ENCODE measurements around the gene AATK.

AATK gene

GRCh38 chr17:81183316-81183715 is 17.3 kb upstream of the AATK start:
- CTCF ChIA-PET: no interaction called here
- POLR2A ChIA-PET: no interaction called here

GRCh38 chr17:81182596-81182995 is 16.6 kb upstream of the AATK start:
- POLR2A ChIA-PET: no interaction called here
- CTCF ChIA-PET: no interaction called here

More at GRCh38 chr17:81183316-81183715, 17.3 kb upstream of the AATK start:
- TF ChIP-seq PKNOX1 (IDR thresholded peaks at IDR 0.05): no peak
- no peak for TF ChIP-seq NFRKB (IDR thresholded peaks at IDR 0.05)
- TF ChIP-seq BHLHE40 (IDR thresholded peaks at IDR 0.05; ENCODE audit: borderline replicate concordance): no peak
- TF ChIP-seq FOXM1 (IDR thresholded peaks at IDR 0.05; ENCODE audit: borderline replicate concordance): no peak
- no peak for DNase-seq (ENCODE audit: extremely low spot score)

GRCh38 chr17:81181811-81182185 is 15.8 kb upstream of the AATK start:
- DNase-seq (ENCODE audit: extremely low spot score): no peak
- CTCF ChIA-PET: no interaction called here
- POLR2A ChIA-PET: interaction anchor here (1.2 kb wide), 1 partner anchor 57 kb away, joined by 3 read pairs; the partner anchor contains the start of genes NDUFAF8 and TEPSIN
- no peak for TF ChIP-seq HDGF (IDR thresholded peaks at IDR 0.05; ENCODE audit: borderline replicate concordance)
- TF ChIP-seq L3MBTL2 (conservative IDR thresholded peaks at IDR 0.05): no peak
- TF ChIP-seq PKNOX1 (IDR thresholded peaks at IDR 0.05): no peak
- no peak for TF ChIP-seq CTBP1 (IDR thresholded peaks at IDR 0.05; ENCODE audit: borderline replicate concordance)
- TF ChIP-seq NFRKB (IDR thresholded peaks at IDR 0.05): no peak
- no peak for TF ChIP-seq TARDBP (IDR thresholded peaks at IDR 0.05)
- TF ChIP-seq LEF1 (IDR thresholded peaks at IDR 0.05; ENCODE audit: borderline replicate concordance): no peak
- no peak for TF ChIP-seq ELF4 (IDR thresholded peaks at IDR 0.05)
- no peak for TF ChIP-seq SUZ12 (IDR thresholded peaks at IDR 0.05)
- TF ChIP-seq BHLHE40 (IDR thresholded peaks at IDR 0.05; ENCODE audit: borderline replicate concordance): no peak
- TF ChIP-seq FOXA1 (IDR thresholded peaks at IDR 0.05): no peak
- TF ChIP-seq ZNF384 (IDR thresholded peaks at IDR 0.05): no peak
- no peak for TF ChIP-seq ARNT (IDR thresholded peaks at IDR 0.05)
- no peak for TF ChIP-seq SP1 (IDR thresholded peaks at IDR 0.05)
- no peak for TF ChIP-seq FOXK2 (IDR thresholded peaks at IDR 0.05)
- no peak for TF ChIP-seq FOXM1 (IDR thresholded peaks at IDR 0.05; ENCODE audit: borderline replicate concordance)

More at GRCh38 chr17:81182596-81182995, 16.6 kb upstream of the AATK start:
- no peak for DNase-seq (ENCODE audit: extremely low spot score)
- TF ChIP-seq ELF4 (IDR thresholded peaks at IDR 0.05): no peak
- TF ChIP-seq TARDBP (IDR thresholded peaks at IDR 0.05): no peak
- TF ChIP-seq PKNOX1 (IDR thresholded peaks at IDR 0.05): no peak
- no peak for TF ChIP-seq ZNF384 (IDR thresholded peaks at IDR 0.05)
- no peak for TF ChIP-seq HDGF (IDR thresholded peaks at IDR 0.05; ENCODE audit: borderline replicate concordance)
- no peak for TF ChIP-seq FOXK2 (IDR thresholded peaks at IDR 0.05)
- TF ChIP-seq FOXA1 (IDR thresholded peaks at IDR 0.05): no peak
- no peak for TF ChIP-seq SP1 (IDR thresholded peaks at IDR 0.05)
- no peak for TF ChIP-seq FOXM1 (IDR thresholded peaks at IDR 0.05; ENCODE audit: borderline replicate concordance)
- TF ChIP-seq L3MBTL2 (conservative IDR thresholded peaks at IDR 0.05): no peak
- TF ChIP-seq NFRKB (IDR thresholded peaks at IDR 0.05): no peak
- no peak for TF ChIP-seq SUZ12 (IDR thresholded peaks at IDR 0.05)
- no peak for TF ChIP-seq LEF1 (IDR thresholded peaks at IDR 0.05; ENCODE audit: borderline replicate concordance)
- no peak for TF ChIP-seq BHLHE40 (IDR thresholded peaks at IDR 0.05; ENCODE audit: borderline replicate concordance)
- TF ChIP-seq CTBP1 (IDR thresholded peaks at IDR 0.05; ENCODE audit: borderline replicate concordance): no peak
- TF ChIP-seq ARNT (IDR thresholded peaks at IDR 0.05): no peak

- CTCF ChIA-PET: no interaction called here
- POLR2A ChIA-PET: interaction anchor here (1.2 kb wide), 1 partner anchor 58 kb away, joined by 3 read pairs; the partner anchor contains the start of genes NDUFAF8 and TEPSIN
- no peak for DNase-seq (ENCODE audit: extremely low spot score)
- no peak for TF ChIP-seq BHLHE40 (IDR thresholded peaks at IDR 0.05; ENCODE audit: borderline replicate concordance)
- no peak for TF ChIP-seq ARNT (IDR thresholded peaks at IDR 0.05)
- no peak for TF ChIP-seq L3MBTL2 (conservative IDR thresholded peaks at IDR 0.05)
- TF ChIP-seq SP1 (IDR thresholded peaks at IDR 0.05): no peak
- TF ChIP-seq PKNOX1 (IDR thresholded peaks at IDR 0.05): no peak
- no peak for TF ChIP-seq LEF1 (IDR thresholded peaks at IDR 0.05; ENCODE audit: borderline replicate concordance)
- no peak for TF ChIP-seq SUZ12 (IDR thresholded peaks at IDR 0.05)
- no peak for TF ChIP-seq ELF4 (IDR thresholded peaks at IDR 0.05)
- no peak for TF ChIP-seq FOXM1 (IDR thresholded peaks at IDR 0.05; ENCODE audit: borderline replicate concordance)
- no peak for TF ChIP-seq FOXA1 (IDR thresholded peaks at IDR 0.05)
- TF ChIP-seq CTBP1 (IDR thresholded peaks at IDR 0.05; ENCODE audit: borderline replicate concordance): no peak
Measured at GRCh38 chr17:81180836-81181810, 15.1 kb upstream of the AATK start.

GRCh38 chr17:81179861-81180260 is 13.8 kb upstream of the AATK start:
- no peak for DNase-seq (ENCODE audit: extremely low spot score)
- TF ChIP-seq HDGF (IDR thresholded peaks at IDR 0.05; ENCODE audit: borderline replicate concordance): no peak
- TF ChIP-seq PKNOX1 (IDR thresholded peaks at IDR 0.05): no peak
- TF ChIP-seq LEF1 (IDR thresholded peaks at IDR 0.05; ENCODE audit: borderline replicate concordance): no peak
- no peak for TF ChIP-seq BHLHE40 (IDR thresholded peaks at IDR 0.05; ENCODE audit: borderline replicate concordance)
- no peak for TF ChIP-seq ELF4 (IDR thresholded peaks at IDR 0.05)
- no peak for TF ChIP-seq SP1 (IDR thresholded peaks at IDR 0.05)
- TF ChIP-seq FOXM1 (IDR thresholded peaks at IDR 0.05; ENCODE audit: borderline replicate concordance): no peak
- TF ChIP-seq FOXK2 (IDR thresholded peaks at IDR 0.05): no peak
- no peak for TF ChIP-seq ARNT (IDR thresholded peaks at IDR 0.05)
- TF ChIP-seq SUZ12 (IDR thresholded peaks at IDR 0.05): no peak
- no peak for TF ChIP-seq L3MBTL2 (conservative IDR thresholded peaks at IDR 0.05)
- no peak for TF ChIP-seq FOXA1 (IDR thresholded peaks at IDR 0.05)
- TF ChIP-seq NFRKB (IDR thresholded peaks at IDR 0.05): no peak
- TF ChIP-seq CTBP1 (IDR thresholded peaks at IDR 0.05; ENCODE audit: borderline replicate concordance): no peak
- ChIA-PET CTCF (interaction anchor here (0.7 kb wide), 1 partner anchor 214 kb away, joined by 3 read pairs; no protein-coding TSS in a partner anchor), POLR2A (no interaction called here)

Data from HEK293T (cell line).